Measurements from ENCODE around the gene C10orf95.

The C10orf95 gene

GRCh38 chr10:102406815-102407214, 44.5 kb downstream of the C10orf95 start:
- no peak for TF ChIP-seq EZH2phosphoT487 (IDR thresholded peaks at IDR 0.05; ENCODE audit: borderline replicate concordance, low read length)
- TF ChIP-seq CTCF (IDR thresholded peaks at IDR 0.05; ENCODE audit: low read depth, low read length, poor library complexity, severe bottlenecking), result no peak
- Histone ChIP-seq H3K27ac (ENCODE audit: low read depth, low read length) (no peak overlapping the region), H3K36me3 (ENCODE audit: control insufficient read depth, low read length) (no peaks in the 10 kb centered on the region), H3F3A (ENCODE audit: control insufficient read depth, insufficient read depth) (no peaks in the 10 kb centered on the region), H3K4me2 (ENCODE audit: low read length) (no peak overlapping the region), H4K20me1 (ENCODE audit: control insufficient read depth, insufficient read depth, low read depth, low read length) (0 out of 2 replicates have a peak, but pooled peaks cover 4% of the 10 kb centered on the region), H3K4me3 (ENCODE audit: low read length) (no peak overlapping the region), H3K9me2 (replicated peaks; ENCODE audit: control insufficient read depth, low read length) (no peaks in the 10 kb centered on the region), H3K4me1 (ENCODE audit: control insufficient read depth, low read length) (peaks cover 6% of the 10 kb centered on the region; the same call in 1 of the 2 replicates), H3K79me2 (ENCODE audit: control insufficient read depth, low read length) (no peaks in the 10 kb centered on the region), H3K9me3 (ENCODE audit: control insufficient read depth, insufficient read depth, low read length) (no peaks in the 10 kb centered on the region), H3K27me3 (ENCODE audit: control insufficient read depth, low read length) (peaks cover 46% of the 10 kb centered on the region)

DNA sequence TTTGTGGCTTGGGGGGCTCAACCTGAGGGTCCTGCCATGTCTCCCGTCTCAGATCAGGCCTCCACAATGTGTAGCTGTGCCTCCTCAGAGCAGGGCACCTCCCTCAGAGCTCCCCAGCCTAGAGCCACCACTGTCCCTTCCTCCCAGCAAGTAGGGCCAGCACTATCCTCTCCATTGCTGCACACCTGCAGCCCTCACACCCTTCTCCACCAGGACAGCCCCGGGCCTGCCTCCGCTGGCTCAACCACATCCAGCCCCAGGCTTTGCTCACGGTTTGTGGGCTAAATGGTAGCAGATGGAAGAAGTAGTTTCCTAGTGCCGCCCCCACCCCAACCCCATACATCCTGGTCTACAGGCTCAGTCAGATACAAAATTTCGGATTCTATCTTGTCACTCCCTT, 45.7 kb downstream of the C10orf95 start:
- peaks cover 3% of the 10 kb centered on the region; the same call in 1 of the 2 replicates for H3K36me3 ChIP-seq (ENCODE audit: control insufficient read depth, low read length)

DNA sequence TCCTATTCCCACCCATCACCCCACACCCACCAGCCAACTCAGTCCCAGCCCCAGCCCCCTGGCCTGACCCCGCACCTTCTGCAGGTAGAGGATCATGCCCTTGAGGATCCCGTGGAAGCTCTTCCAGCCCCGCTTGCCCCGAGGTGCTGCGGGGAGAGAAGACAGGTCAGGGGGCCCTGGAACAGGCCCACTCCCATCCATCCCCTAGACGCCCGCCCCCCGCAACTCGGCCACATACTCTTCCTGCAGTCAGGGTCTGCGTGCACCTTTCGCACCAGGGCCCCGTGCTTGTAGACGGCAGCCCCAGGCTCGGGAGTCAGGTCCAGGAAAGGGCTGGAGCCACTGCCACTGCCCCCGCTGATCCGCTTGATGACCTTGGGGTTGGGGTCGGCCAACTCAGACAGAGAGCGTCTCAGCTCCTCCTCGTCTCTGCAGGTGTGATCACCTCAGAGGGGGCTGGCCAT, 46.2 kb downstream of the C10orf95 start:
- Histone ChIP-seq H3K27me3 (ENCODE audit: control insufficient read depth, low read length) (peaks cover 29% of the 10 kb centered on the region), H3K79me2 (ENCODE audit: control insufficient read depth, low read length) (no peaks in the 10 kb centered on the region), H3K4me1 (ENCODE audit: control insufficient read depth, low read length) (peaks cover 6% of the 10 kb centered on the region; the same call in 1 of the 2 replicates), H3K9me3 (ENCODE audit: control insufficient read depth, insufficient read depth, low read length) (no peaks in the 10 kb centered on the region), H3K4me2 (ENCODE audit: low read length) (no peak overlapping the region), H3K4me3 (ENCODE audit: low read length) (no peak overlapping the region), H3K27ac (ENCODE audit: low read depth, low read length) (no peak overlapping the region), H3F3A (ENCODE audit: control insufficient read depth, insufficient read depth) (no peaks in the 10 kb centered on the region), H3K36me3 (ENCODE audit: control insufficient read depth, low read length) (peaks cover 3% of the 10 kb centered on the region; the same call in 1 of the 2 replicates), H4K20me1 (ENCODE audit: control insufficient read depth, insufficient read depth, low read depth, low read length) (0 out of 2 replicates have a peak, but pooled peaks cover 4% of the 10 kb centered on the region), H3K9me2 (replicated peaks; ENCODE audit: control insufficient read depth, low read length) (no peaks in the 10 kb centered on the region)
- no peak for TF ChIP-seq CTCF (IDR thresholded peaks at IDR 0.05; ENCODE audit: low read depth, low read length, poor library complexity, severe bottlenecking)
- TF ChIP-seq EZH2phosphoT487 (IDR thresholded peaks at IDR 0.05; ENCODE audit: borderline replicate concordance, low read length), result no peak

More for the DNA sequence above, 45.7 kb downstream of the C10orf95 start:
- Histone ChIP-seq H3K27ac (ENCODE audit: low read depth, low read length) (no peak overlapping the region), H4K20me1 (ENCODE audit: control insufficient read depth, insufficient read depth, low read depth, low read length) (0 out of 2 replicates have a peak, but pooled peaks cover 4% of the 10 kb centered on the region), H3K4me3 (ENCODE audit: low read length) (no peak overlapping the region), H3K4me2 (ENCODE audit: low read length) (no peak overlapping the region), H3K79me2 (ENCODE audit: control insufficient read depth, low read length) (no peaks in the 10 kb centered on the region), H3K27me3 (ENCODE audit: control insufficient read depth, low read length) (peaks cover 34% of the 10 kb centered on the region), H3K9me2 (replicated peaks; ENCODE audit: control insufficient read depth, low read length) (no peaks in the 10 kb centered on the region), H3K4me1 (ENCODE audit: control insufficient read depth, low read length) (peaks cover 6% of the 10 kb centered on the region; the same call in 1 of the 2 replicates), H3K9me3 (ENCODE audit: control insufficient read depth, insufficient read depth, low read length) (no peaks in the 10 kb centered on the region), H3F3A (ENCODE audit: control insufficient read depth, insufficient read depth) (no peaks in the 10 kb centered on the region)
- TF ChIP-seq EZH2phosphoT487 (IDR thresholded peaks at IDR 0.05; ENCODE audit: borderline replicate concordance, low read length), result no peak
- no peak for TF ChIP-seq CTCF (IDR thresholded peaks at IDR 0.05; ENCODE audit: low read depth, low read length, poor library complexity, severe bottlenecking)

Measured in DOHH2 (cell line).